ENCODE data around the gene CAPN5. TPM values are rescaled to one million over a fixed set of nuclear protein-coding genes. Genes with fewer than 3 reads are reported as not detected.

Gene CAPN5
- total and polyA plus RNA-seq, 4 donors, result 10.7 to 43.1 (median 28.2) TPM

- WGBS (ENCODE audit: insufficient coverage), result no CpG with 5 or more reads among the region's 2 CpGs
- Histone ChIP-seq H3K36me3 (ENCODE audit: control insufficient read depth, insufficient read depth, low read length) (peaks cover 30% of the 10 kb centered on the region), H3K4me1 (ENCODE audit: control insufficient read depth, insufficient read depth, low read length) (peaks cover 43% of the 10 kb centered on the region), H3K27ac (ENCODE audit: low read depth, low read length) (no peak overlapping the region), H3K4me3 (ENCODE audit: low read depth, low read length) (no peak overlapping the region), H3K27me3 (ENCODE audit: control insufficient read depth, insufficient read depth, low read length) (no peaks in the 10 kb centered on the region), H3K9me3 (ENCODE audit: control insufficient read depth, insufficient read depth, low read length) (no peaks in the 10 kb centered on the region)
- no peak for DNase-seq (ENCODE audit: low read depth in 4 of 6, low spot score in 6 of 6)
Observed at GRCh38 chr11:77079666-77080065, 12.9 kb downstream of the CAPN5 start.

DNA sequence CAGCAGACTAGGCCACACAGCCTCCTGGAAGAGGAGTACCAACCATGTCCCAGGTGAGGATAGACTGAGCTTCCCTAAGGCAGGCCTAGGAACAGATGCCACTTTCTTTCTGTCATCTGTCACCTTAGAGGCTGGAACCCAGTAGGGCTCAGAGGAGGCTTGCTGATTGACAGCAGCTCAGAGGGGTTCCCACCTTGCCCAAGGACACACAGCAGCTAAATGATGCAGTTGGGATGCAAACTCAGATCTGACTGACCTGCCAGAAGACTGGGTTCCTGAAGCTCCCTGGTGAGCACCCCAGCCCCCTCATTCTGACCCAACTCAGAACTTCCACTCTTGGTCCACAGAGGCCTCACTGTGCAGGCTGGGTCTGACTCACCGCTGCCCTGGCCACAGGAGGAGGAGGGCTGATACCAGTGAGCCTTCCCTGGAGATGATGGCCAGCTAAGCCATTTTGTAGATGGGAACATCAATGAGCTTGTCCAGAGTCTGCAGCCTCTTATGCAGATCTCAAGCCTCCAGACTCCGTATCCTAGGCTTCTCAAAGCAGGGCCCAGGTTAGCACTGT lies 14.0 kb downstream of the CAPN5 start:
- no peak for DNase-seq (ENCODE audit: low read depth in 4 of 6, low spot score in 6 of 6)
- Histone ChIP-seq H3K9me3 (ENCODE audit: control insufficient read depth, insufficient read depth, low read length) (no peaks in the 10 kb centered on the region), H3K4me3 (ENCODE audit: low read depth, low read length) (no peak overlapping the region), H3K36me3 (ENCODE audit: control insufficient read depth, insufficient read depth, low read length) (peaks cover 33% of the 10 kb centered on the region), H3K27me3 (ENCODE audit: control insufficient read depth, insufficient read depth, low read length) (no peaks in the 10 kb centered on the region), H3K4me1 (ENCODE audit: control insufficient read depth, insufficient read depth, low read length) (peaks cover 40% of the 10 kb centered on the region), H3K27ac (ENCODE audit: low read depth, low read length) (no peak overlapping the region)
- 94% methylated on average over 2 of the region's 2 CpGs for WGBS (ENCODE audit: insufficient coverage)

DNA sequence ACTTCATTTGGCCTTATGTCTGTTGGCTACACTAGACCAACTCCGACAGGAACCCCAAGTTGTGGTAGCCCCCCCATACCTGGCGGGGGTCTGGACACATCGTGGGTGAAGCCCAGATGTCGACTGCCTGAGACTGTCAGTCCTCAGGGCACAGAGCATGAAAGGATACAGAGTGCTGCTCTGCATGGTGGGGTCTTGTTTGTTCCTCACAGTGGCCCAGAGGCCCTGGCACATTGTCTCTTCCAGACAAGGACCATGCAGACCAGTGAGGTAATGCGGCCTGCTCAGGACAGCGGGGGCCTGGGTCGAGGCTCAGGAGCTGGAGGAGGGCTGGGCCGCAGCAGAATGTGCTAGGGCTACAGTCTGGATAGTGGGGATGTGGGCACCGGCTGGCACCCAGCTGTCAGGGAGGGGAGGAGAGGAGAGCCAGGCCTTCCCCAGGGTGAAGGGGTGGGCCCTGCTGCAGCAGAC lies 14.6 kb downstream of the CAPN5 start:
- H3K9me3 ChIP-seq (ENCODE audit: control insufficient read depth, insufficient read depth, low read length), result no peaks in the 10 kb centered on the region
- H3K27me3 ChIP-seq (ENCODE audit: control insufficient read depth, insufficient read depth, low read length), result no peaks in the 10 kb centered on the region
- 75% methylated on average over 8 of the region's 9 CpGs for WGBS (ENCODE audit: insufficient coverage)
- peaks cover 38% of the 10 kb centered on the region for H3K36me3 ChIP-seq (ENCODE audit: control insufficient read depth, insufficient read depth, low read length)
- H3K4me3 ChIP-seq (ENCODE audit: low read depth, low read length), result no peak overlapping the region
- no peak overlapping the region for H3K27ac ChIP-seq (ENCODE audit: low read depth, low read length)
- H3K4me1 ChIP-seq (ENCODE audit: control insufficient read depth, insufficient read depth, low read length), result peaks cover 47% of the 10 kb centered on the region
- no peak for DNase-seq (ENCODE audit: low read depth in 4 of 6, low spot score in 6 of 6)

GRCh38 chr11:77081976-77082836 lies 15.4 kb downstream of the CAPN5 start:
- Histone ChIP-seq H3K9me3 (ENCODE audit: control insufficient read depth, insufficient read depth, low read length) (no peaks in the 10 kb centered on the region), H3K4me3 (ENCODE audit: low read depth, low read length) (no peak overlapping the region), H3K4me1 (ENCODE audit: control insufficient read depth, insufficient read depth, low read length) (peaks cover 55% of the 10 kb centered on the region), H3K27ac (ENCODE audit: low read depth, low read length) (peak overlapping the region; percentile 44), H3K27me3 (ENCODE audit: control insufficient read depth, insufficient read depth, low read length) (no peaks in the 10 kb centered on the region), H3K36me3 (ENCODE audit: control insufficient read depth, insufficient read depth, low read length) (peaks cover 46% of the 10 kb centered on the region)
- no peak for DNase-seq (ENCODE audit: low read depth in 4 of 6, low spot score in 6 of 6)
- 71% methylated on average over 10 of the region's 11 CpGs for WGBS (ENCODE audit: insufficient coverage)

GRCh38 chr11:77082838-77083565 lies 16.2 kb downstream of the CAPN5 start:
- no peak for DNase-seq (ENCODE audit: low read depth in 4 of 6, low spot score in 6 of 6)
- Histone ChIP-seq H3K27ac (ENCODE audit: low read depth, low read length) (peak overlapping the region; percentile 44), H3K9me3 (ENCODE audit: control insufficient read depth, insufficient read depth, low read length) (no peaks in the 10 kb centered on the region), H3K4me1 (ENCODE audit: control insufficient read depth, insufficient read depth, low read length) (peaks cover 62% of the 10 kb centered on the region), H3K4me3 (ENCODE audit: low read depth, low read length) (no peak overlapping the region), H3K36me3 (ENCODE audit: control insufficient read depth, insufficient read depth, low read length) (peaks cover 52% of the 10 kb centered on the region), H3K27me3 (ENCODE audit: control insufficient read depth, insufficient read depth, low read length) (no peaks in the 10 kb centered on the region)
- 82% methylated on average over 10 of the region's 15 CpGs for WGBS (ENCODE audit: insufficient coverage)

- H3K9me3 ChIP-seq (ENCODE audit: control insufficient read depth, insufficient read depth, low read length), result no peaks in the 10 kb centered on the region
- 95% methylated on average over 12 of the region's 12 CpGs for WGBS (ENCODE audit: insufficient coverage)
- H3K27ac ChIP-seq (ENCODE audit: low read depth, low read length), result no peak overlapping the region
- DNase-seq (ENCODE audit: low read depth in 4 of 6, low spot score in 6 of 6), result no peak
- H3K4me3 ChIP-seq (ENCODE audit: low read depth, low read length), result no peak overlapping the region
- peaks cover 56% of the 10 kb centered on the region for H3K36me3 ChIP-seq (ENCODE audit: control insufficient read depth, insufficient read depth, low read length)
- no peaks in the 10 kb centered on the region for H3K27me3 ChIP-seq (ENCODE audit: control insufficient read depth, insufficient read depth, low read length)
- peaks cover 67% of the 10 kb centered on the region for H3K4me1 ChIP-seq (ENCODE audit: control insufficient read depth, insufficient read depth, low read length)
Observed at GRCh38 chr11:77083566-77084245, 16.9 kb downstream of the CAPN5 start.

GRCh38 chr11:77084581-77085191 lies 17.9 kb downstream of the CAPN5 start:
- Histone ChIP-seq H3K27ac (ENCODE audit: low read depth, low read length) (no peak overlapping the region), H3K4me3 (ENCODE audit: low read depth, low read length) (no peak overlapping the region), H3K9me3 (ENCODE audit: control insufficient read depth, insufficient read depth, low read length) (no peaks in the 10 kb centered on the region), H3K27me3 (ENCODE audit: control insufficient read depth, insufficient read depth, low read length) (no peaks in the 10 kb centered on the region), H3K4me1 (ENCODE audit: control insufficient read depth, insufficient read depth, low read length) (peaks cover 74% of the 10 kb centered on the region), H3K36me3 (ENCODE audit: control insufficient read depth, insufficient read depth, low read length) (peaks cover 59% of the 10 kb centered on the region)
- no peak for DNase-seq (ENCODE audit: low read depth in 4 of 6, low spot score in 6 of 6)
- 87% methylated on average over 19 of the region's 25 CpGs for WGBS (ENCODE audit: insufficient coverage)

- Histone ChIP-seq H3K27me3 (ENCODE audit: control insufficient read depth, insufficient read depth, low read length) (no peaks in the 10 kb centered on the region), H3K27ac (ENCODE audit: low read depth, low read length) (peak overlapping the region; percentile 33), H3K9me3 (ENCODE audit: control insufficient read depth, insufficient read depth, low read length) (no peaks in the 10 kb centered on the region), H3K4me1 (ENCODE audit: control insufficient read depth, insufficient read depth, low read length) (peaks cover 73% of the 10 kb centered on the region), H3K36me3 (ENCODE audit: control insufficient read depth, insufficient read depth, low read length) (peaks cover 67% of the 10 kb centered on the region), H3K4me3 (ENCODE audit: low read depth, low read length) (no peak overlapping the region)
- DNase-seq (ENCODE audit: low read depth in 4 of 6, low spot score in 6 of 6), result no peak
- WGBS (ENCODE audit: insufficient coverage), result 94% methylated on average over 5 of the region's 6 CpGs
Observed at GRCh38 chr11:77085652-77086051, 18.9 kb downstream of the CAPN5 start.

Measured in spinal cord (tissue), 10 donors.